Hepatocyte (in vitro differentiated cells): ENCODE measurements around the gene ALDH1A1. TPM values are rescaled to one million over a fixed set of nuclear protein-coding genes. Genes with fewer than 3 reads are reported as not detected.

ENCODE experiments used
- DNase-seq: peaks from one replicate; pipeline ENCODE4 v3.0.0-alpha.2; 2016; ENCODE audit warnings: low spot score
- H2AFZ ChIP-seq: fragments of 200-600 bp; sonication (generic); 2 replicates; pipeline ENCODE4 v1.6.0; 2016; ENCODE audit warnings: antibody characterized with exemption, mild to moderate bottlenecking
- H3K27ac ChIP-seq: fragments of 200-600 bp; sonication (generic); 2 replicates; pipeline ENCODE4 v1.5.1; 2016; ENCODE audit warnings: mild to moderate bottlenecking
- H3K27me3 ChIP-seq: fragments of 200-600 bp; sonication (generic); 2 replicates; pipeline ENCODE4 v1.6.1; 2016
- H3K36me3 ChIP-seq: fragments of 200-600 bp; sonication (generic); replicated peaks from 2 replicates; pipeline ENCODE4 v1.5.1; 2016; ENCODE audit warnings: low read depth; ENCODE audit not compliant: insufficient read depth
- H3K4me1 ChIP-seq: fragments of 200-600 bp; sonication (generic); 2 replicates; pipeline ENCODE4 v1.5.1; 2016; ENCODE audit warnings: mild to moderate bottlenecking, moderate library complexity; ENCODE audit not compliant: insufficient read depth
- H3K4me2 ChIP-seq: fragments of 200-600 bp; sonication (generic); 2 replicates; pipeline ENCODE4 v1.6.0; 2016
- H3K4me3 ChIP-seq: fragments of 200-600 bp; sonication (generic); 2 replicates; pipeline ENCODE4 v1.5.1; 2016; ENCODE audit warnings: mild to moderate bottlenecking
- H3K79me2 ChIP-seq: fragments of 200-600 bp; sonication (generic); 2 replicates; pipeline ENCODE4 v1.6.0; 2017; ENCODE audit warnings: mild to moderate bottlenecking
- H3K9me2 ChIP-seq: fragments of 200-600 bp; sonication (generic); replicated peaks from 2 replicates; pipeline ENCODE4 v1.6.0; 2017; ENCODE audit warnings: mild to moderate bottlenecking; ENCODE audit not compliant: insufficient read depth
- H3K9me3 ChIP-seq: fragments of 200-600 bp; sonication (generic); 2 replicates; pipeline ENCODE4 v1.5.1; 2016; ENCODE audit warnings: low read depth, mild to moderate bottlenecking
- H4K20me1 ChIP-seq: fragments of 200-600 bp; sonication (generic); 2 replicates; pipeline ENCODE4 v1.6.0; 2016; ENCODE audit warnings: mild to moderate bottlenecking; ENCODE audit not compliant: insufficient read depth, poor library complexity, severe bottlenecking
- EZH2 ChIP-seq: fragments of 200-600 bp; sonication (generic); IDR thresholded peaks from 2 replicates; pipeline ENCODE4 v1.6.1; 2016; ENCODE audit warnings: antibody characterized with exemption, mild to moderate bottlenecking, borderline replicate concordance
- EZH2phosphoT487 ChIP-seq: fragments of 200-600 bp; sonication (generic); IDR thresholded peaks from one replicate; pipeline ENCODE4 v1.6.1; 2018; ENCODE audit warnings: antibody characterized with exemption, mild to moderate bottlenecking, low read depth, moderate library complexity; ENCODE audit not compliant: unreplicated experiment, severe bottlenecking
- WGBS: methylation state at CpG from one replicate; pipeline ENCODE4 v1.1.6; 2016; ENCODE audit warnings: low lambda C conversion rate; ENCODE audit errors: missing lambda C conversion rate; 5-methylcytosine and 5-hydroxymethylcytosine counted together
- polyA plus RNA-seq: library from polyadenylated mRNA; unstranded; fragments of >200 nt; fragmentation: Nextera tagmentation; extraction: Ambion mirVana; gene quantifications from 2 replicates; pipeline ENCODE4 v1.2.1, GENCODE V29; 2016
- total RNA-seq: library from RNA; depleted of rRNA; stranded (reverse); fragments of >200 nt; gene quantifications from 2 replicates; pipeline ENCODE4 v1.2.3, GENCODE V29; 2014
- TF ChIP-seq, protein P1 (sequence below): fragments of 200-600 bp; sonication (generic); IDR thresholded peaks from 2 replicates; pipeline ENCODE4 v1.5.1; 2016; ENCODE audit warnings: antibody characterized with exemption, mild to moderate bottlenecking; ENCODE audit not compliant: poor library complexity

ALDH1A1 gene
- total and polyA plus RNA-seq, 2 experiments from 2014 or later = 243 to 529 TPM

GRCh38 chr9:72891043-72891442 lies 61.8 kb downstream of the ALDH1A1 start:
- no peak overlapping the region for H3K4me2 ChIP-seq
- no peak for DNase-seq
- 84% methylated on average over 2 of the region's 2 CpGs for WGBS
- H3K4me3 ChIP-seq = no peak overlapping the region
- H3K36me3 ChIP-seq = no peaks in the 10 kb centered on the region
- H3K27me3 ChIP-seq = no peaks in the 10 kb centered on the region
- H3K27ac ChIP-seq = no peak overlapping the region
- no peaks in the 10 kb centered on the region for H3K4me1 ChIP-seq
- no peaks in the 10 kb centered on the region for H3K9me2 ChIP-seq
- H3K9me3 ChIP-seq = no peaks in the 10 kb centered on the region
- no peaks in the 10 kb centered on the region for H3K79me2 ChIP-seq
- no peak overlapping the region for H2AFZ ChIP-seq
- no peaks in the 10 kb centered on the region for H4K20me1 ChIP-seq
- TF ChIP-seq, protein P1, sequence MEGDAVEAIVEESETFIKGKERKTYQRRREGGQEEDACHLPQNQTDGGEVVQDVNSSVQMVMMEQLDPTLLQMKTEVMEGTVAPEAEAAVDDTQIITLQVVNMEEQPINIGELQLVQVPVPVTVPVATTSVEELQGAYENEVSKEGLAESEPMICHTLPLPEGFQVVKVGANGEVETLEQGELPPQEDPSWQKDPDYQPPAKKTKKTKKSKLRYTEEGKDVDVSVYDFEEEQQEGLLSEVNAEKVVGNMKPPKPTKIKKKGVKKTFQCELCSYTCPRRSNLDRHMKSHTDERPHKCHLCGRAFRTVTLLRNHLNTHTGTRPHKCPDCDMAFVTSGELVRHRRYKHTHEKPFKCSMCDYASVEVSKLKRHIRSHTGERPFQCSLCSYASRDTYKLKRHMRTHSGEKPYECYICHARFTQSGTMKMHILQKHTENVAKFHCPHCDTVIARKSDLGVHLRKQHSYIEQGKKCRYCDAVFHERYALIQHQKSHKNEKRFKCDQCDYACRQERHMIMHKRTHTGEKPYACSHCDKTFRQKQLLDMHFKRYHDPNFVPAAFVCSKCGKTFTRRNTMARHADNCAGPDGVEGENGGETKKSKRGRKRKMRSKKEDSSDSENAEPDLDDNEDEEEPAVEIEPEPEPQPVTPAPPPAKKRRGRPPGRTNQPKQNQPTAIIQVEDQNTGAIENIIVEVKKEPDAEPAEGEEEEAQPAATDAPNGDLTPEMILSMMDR = no peak
- TF ChIP-seq EZH2phosphoT487 = no peak
- no peak for TF ChIP-seq EZH2

- H3K9me3 ChIP-seq = no peaks in the 10 kb centered on the region
- H4K20me1 ChIP-seq = no peaks in the 10 kb centered on the region
- 79% methylated on average over 2 of the region's 2 CpGs for WGBS
- H3K27me3 ChIP-seq = no peaks in the 10 kb centered on the region
- no peaks in the 10 kb centered on the region for H3K79me2 ChIP-seq
- no peaks in the 10 kb centered on the region for H3K9me2 ChIP-seq
- no peaks in the 10 kb centered on the region for H3K4me1 ChIP-seq
- H3K27ac ChIP-seq = no peak overlapping the region
- TF ChIP-seq EZH2phosphoT487 (no peak), EZH2 (no peak)
- no peak for DNase-seq
- H3K4me2 ChIP-seq = no peak overlapping the region
- no peak overlapping the region for H3K4me3 ChIP-seq
- H3K36me3 ChIP-seq = no peaks in the 10 kb centered on the region
- H2AFZ ChIP-seq = no peak overlapping the region
Measured at GRCh38 chr9:72888943-72889342, 63.9 kb downstream of the ALDH1A1 start.

DNA sequence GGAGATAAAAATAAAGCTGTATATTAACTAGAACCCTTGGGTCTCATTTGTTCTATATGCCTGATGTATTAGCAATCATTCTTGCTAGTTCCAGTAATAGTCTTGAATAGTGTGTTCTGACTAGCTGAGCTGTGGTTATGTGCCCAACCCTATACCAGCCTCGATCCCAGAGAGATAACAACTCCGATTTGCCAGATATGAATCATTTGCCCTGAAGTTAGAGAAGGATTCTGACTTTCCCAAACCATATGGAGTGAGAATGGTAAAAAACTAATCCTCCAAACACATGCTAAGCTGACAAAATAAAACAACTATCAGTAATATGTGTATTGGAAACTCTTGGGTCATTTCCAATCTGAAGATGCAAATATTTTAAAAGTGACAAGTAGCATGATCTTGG lies 64.8 kb downstream of the ALDH1A1 start:
- H3K79me2 ChIP-seq = no peaks in the 10 kb centered on the region
- H2AFZ ChIP-seq = no peak overlapping the region
- no peak overlapping the region for H3K4me3 ChIP-seq
- no peak overlapping the region for H3K27ac ChIP-seq
- WGBS = 73% methylated on average over 2 of the region's 2 CpGs
- no peaks in the 10 kb centered on the region for H3K9me3 ChIP-seq
- DNase-seq = no peak
- H3K36me3 ChIP-seq = no peaks in the 10 kb centered on the region
- H3K4me2 ChIP-seq = no peak overlapping the region
- H3K27me3 ChIP-seq = no peaks in the 10 kb centered on the region
- no peaks in the 10 kb centered on the region for H4K20me1 ChIP-seq
- H3K4me1 ChIP-seq = no peaks in the 10 kb centered on the region
- no peak for TF ChIP-seq EZH2phosphoT487
- TF ChIP-seq EZH2 = no peak
- TF ChIP-seq, protein P1 = no peak
- H3K9me2 ChIP-seq = no peaks in the 10 kb centered on the region

- no peaks in the 10 kb centered on the region for H3K9me3 ChIP-seq
- H3K4me1 ChIP-seq = no peaks in the 10 kb centered on the region
- H2AFZ ChIP-seq = no peak overlapping the region
- H3K9me2 ChIP-seq = no peaks in the 10 kb centered on the region
- no peak for TF ChIP-seq EZH2
- TF ChIP-seq, protein P1 = no peak
- TF ChIP-seq EZH2phosphoT487 = no peak
- H3K4me2 ChIP-seq = no peak overlapping the region
- DNase-seq = no peak
- no peaks in the 10 kb centered on the region for H3K79me2 ChIP-seq
- H4K20me1 ChIP-seq = no peaks in the 10 kb centered on the region
- H3K36me3 ChIP-seq = no peaks in the 10 kb centered on the region
- WGBS = 94% methylated on average over 1 of the region's 1 CpG
- no peak overlapping the region for H3K27ac ChIP-seq
- H3K27me3 ChIP-seq = no peaks in the 10 kb centered on the region
- no peak overlapping the region for H3K4me3 ChIP-seq
Measured at GRCh38 chr9:72886386-72886785, 66.5 kb downstream of the ALDH1A1 start.
